Neuronal stem cell (in vitro differentiated cells): ENCODE measurements around the gene MYLK3.

Experiments
- DNase-seq: peaks from one replicate; pipeline ENCODE4 v3.0.0-alpha.2; 2013; ENCODE audit warnings: low spot score
- H2AFZ ChIP-seq: one replicate; pipeline ENCODE4 v1.6.1; 2013; ENCODE audit warnings: mild to moderate bottlenecking, low read length, inconsistent platforms
- H2AK5ac ChIP-seq: 2 replicates; pipeline ENCODE4 v1.6.1; 2013; ENCODE audit warnings: low read depth, mild to moderate bottlenecking, inconsistent platforms, low read length, moderate library complexity, mixed read lengths
- H2BK120ac ChIP-seq: 2 replicates; pipeline ENCODE4 v1.6.1; 2013; ENCODE audit warnings: low read depth, mild to moderate bottlenecking, inconsistent platforms, low read length, moderate library complexity, mixed read lengths
- H2BK12ac ChIP-seq: one replicate; pipeline ENCODE4 v1.6.1; 2013; ENCODE audit warnings: low read length, inconsistent platforms
- H2BK15ac ChIP-seq: 2 replicates; pipeline ENCODE4 v1.6.1; 2013; ENCODE audit warnings: mild to moderate bottlenecking, low read length, inconsistent platforms, mixed read lengths
- H2BK5ac ChIP-seq: one replicate; pipeline ENCODE4 v1.6.1; 2013; ENCODE audit warnings: inconsistent platforms, mild to moderate bottlenecking, low read length, moderate library complexity
- H3K14ac ChIP-seq: one replicate; pipeline ENCODE4 v1.6.1; 2013; ENCODE audit warnings: low read length, inconsistent platforms
- H3K18ac ChIP-seq: 2 replicates; pipeline ENCODE4 v1.6.1; 2013; ENCODE audit warnings: low read length, inconsistent platforms
- H3K23ac ChIP-seq: 2 replicates; pipeline ENCODE4 v1.6.1; 2013; ENCODE audit warnings: low read depth, mild to moderate bottlenecking, mixed read lengths, low read length, inconsistent platforms; ENCODE audit not compliant: poor library complexity
- H3K27ac ChIP-seq: replicated peaks from 3 replicates; pipeline ENCODE4 v1.5.1; 2013; ENCODE audit warnings: low read length, inconsistent platforms
- H3K27me3 ChIP-seq, 3 experiments: 2 replicates each; pipeline ENCODE4 v1.6.1; 2013; ENCODE audit warnings: low read length in 3 of 3, mild to moderate bottlenecking in 2 of 3, inconsistent platforms in 1 of 3, low read depth in 1 of 3, mixed read lengths in 1 of 3, moderate library complexity in 1 of 3; ENCODE audit not compliant: control insufficient read depth in 3 of 3, insufficient read depth in 3 of 3
- H3K36me3 ChIP-seq, 2 donors: replicated peaks in 1 of 2; 2 replicates each; pipeline ENCODE4 v1.6.1; 2013; ENCODE audit warnings: low read length in 2 of 2; ENCODE audit not compliant: control insufficient read depth in 2 of 2, insufficient read depth in 2 of 2
- H3K4ac ChIP-seq: 2 replicates; pipeline ENCODE4 v1.6.1; 2013; ENCODE audit warnings: inconsistent platforms, mild to moderate bottlenecking, low read length, moderate library complexity
- H3K4me1 ChIP-seq, 2 donors: 1 replicate in 1 of 2; 2 replicates in 1 of 2; pipeline ENCODE4 v1.6.1; 2013; ENCODE audit warnings: low read length in 2 of 2, low read depth in 1 of 2; ENCODE audit not compliant: control insufficient read depth in 2 of 2, insufficient read depth in 1 of 2
- H3K4me2 ChIP-seq: one replicate; pipeline ENCODE4 v1.6.1; 2013; ENCODE audit warnings: mild to moderate bottlenecking, low read length, inconsistent platforms; ENCODE audit not compliant: insufficient read depth, poor library complexity, severe bottlenecking
- H3K4me3 ChIP-seq, 2 donors: 2 replicates each; pipeline ENCODE4 v1.5.1; 2013; ENCODE audit warnings: low read length in 2 of 2, mild to moderate bottlenecking in 2 of 2, inconsistent platforms in 1 of 2, moderate library complexity in 1 of 2
- H3K79me1 ChIP-seq: one replicate; pipeline ENCODE4 v1.6.1; 2013; ENCODE audit warnings: low read depth, mild to moderate bottlenecking, inconsistent platforms, low read length, moderate library complexity
- H3K9ac ChIP-seq: one replicate; pipeline ENCODE4 v1.6.1; 2013; ENCODE audit warnings: mild to moderate bottlenecking, low read depth, low read length, inconsistent platforms; ENCODE audit not compliant: poor library complexity
- H3K9me3 ChIP-seq, 2 donors: replicated peaks in 1 of 2; 2 replicates each; pipeline versions ENCODE3 to v1.6.1; 2013; ENCODE audit warnings: low read length in 2 of 2, mild to moderate bottlenecking in 2 of 2, inconsistent platforms in 1 of 2, low read depth in 1 of 2, mixed read lengths in 1 of 2, moderate library complexity in 1 of 2; ENCODE audit not compliant: control insufficient read depth in 2 of 2, insufficient read depth in 1 of 2
- H4K8ac ChIP-seq: one replicate; pipeline ENCODE4 v1.6.1; 2013; ENCODE audit warnings: low read depth, mild to moderate bottlenecking, inconsistent platforms, low read length, moderate library complexity
- H4K91ac ChIP-seq: one replicate; pipeline ENCODE4 v1.6.1; 2013; ENCODE audit warnings: low read length, low read depth, mild to moderate bottlenecking, inconsistent platforms; ENCODE audit not compliant: poor library complexity
- WGBS, 2 donors: extraction: QIAGEN DNeasy Blood & Tissue Kit; methylation state at CpG; one replicate each; pipeline ENCODE4 v1.1.7; 2013; ENCODE audit warnings: missing lambda C conversion rate in 2 of 2, mixed read lengths in 1 of 2; ENCODE audit not compliant: insufficient read length in 2 of 2, insufficient replicate concordance in 1 of 2; ENCODE audit errors: extremely low coverage in 2 of 2; 5-methylcytosine and 5-hydroxymethylcytosine counted together

The MYLK3 gene

GRCh38 chr16:46733319-46733830 is 14.8 kb downstream of the MYLK3 start:
- Histone ChIP-seq H2BK12ac (no peak overlapping the region), H2AFZ (no peak overlapping the region), H2BK15ac (no peak overlapping the region), H3K4me2 (no peak overlapping the region), H2BK120ac (no peak overlapping the region), H4K8ac (no peak overlapping the region), H3K27me3 (peaks cover 0 to 10% (median 0%) of the 10 kb centered on the region in 3 experiments), H3K27ac (no peak overlapping the region), H3K4me1 (no peaks in the 10 kb centered on the region), H3K9me3 (no peaks in the 10 kb centered on the region), H3K4ac (no peak overlapping the region), H3K4me3 (no peak overlapping the region), H2AK5ac (no peak overlapping the region), H3K79me1 (no peaks in the 10 kb centered on the region), H2BK5ac (no peak overlapping the region), H4K91ac (no peak overlapping the region), H3K36me3 (no peaks in the 10 kb centered on the region), H3K23ac (no peak overlapping the region), H3K14ac (no peak overlapping the region), H3K18ac (no peak overlapping the region), H3K9ac (no peak overlapping the region)
- no peak for DNase-seq
- WGBS, 2 donors: no CpG with 5 or more reads among the region's 9 CpGs

- DNase-seq: no peak
- no CpG with 5 or more reads among the region's 4 CpGs for WGBS, 2 donors
- no peak overlapping the region for H2BK120ac ChIP-seq
Observed at GRCh38 chr16:46732561-46732960, 15.6 kb downstream of the MYLK3 start.

GRCh38 chr16:46731691-46732555 is 16.2 kb downstream of the MYLK3 start:
- no peak overlapping the region for H4K91ac ChIP-seq
- H2BK12ac ChIP-seq: no peak overlapping the region
- no peak overlapping the region for H3K9ac ChIP-seq
- no peak overlapping the region for H3K4me3 ChIP-seq
- peaks cover 0 to 2% of the 10 kb centered on the region in 2 donors for H3K4me1 ChIP-seq
- H3K18ac ChIP-seq: no peak overlapping the region
- no peak overlapping the region for H3K4ac ChIP-seq
- H3K36me3 ChIP-seq: no peaks in the 10 kb centered on the region
- no peak overlapping the region for H4K8ac ChIP-seq
- no peak overlapping the region for H3K27ac ChIP-seq
- no CpG with 5 or more reads among the region's 23 CpGs for WGBS, 2 donors
- peak overlapping the region; percentile 60 for H3K14ac ChIP-seq
- no peak overlapping the region for H2BK5ac ChIP-seq
- H2BK15ac ChIP-seq: no peak overlapping the region
- H3K23ac ChIP-seq: peak overlapping the region; percentile 5
- peaks cover 0 to 10% (median 0%) of the 10 kb centered on the region in 3 experiments for H3K27me3 ChIP-seq
- no peak overlapping the region for H2BK120ac ChIP-seq
- no peaks in the 10 kb centered on the region for H3K79me1 ChIP-seq
- DNase-seq: no peak
- H3K4me2 ChIP-seq: no peak overlapping the region
- H2AK5ac ChIP-seq: no peak overlapping the region
- no peak overlapping the region for H2AFZ ChIP-seq
- peaks cover 0 to 2% of the 10 kb centered on the region in 2 donors for H3K9me3 ChIP-seq

More at GRCh38 chr16:46732561-46732960, 15.6 kb downstream of the MYLK3 start:
- Histone ChIP-seq H2BK12ac (no peak overlapping the region), H3K4ac (no peak overlapping the region), H3K9ac (peak overlapping the region; percentile 30), H2AFZ (no peak overlapping the region), H3K27me3 (peaks cover 0 to 10% (median 0%) of the 10 kb centered on the region in 3 experiments), H3K27ac (no peak overlapping the region), H3K23ac (peak overlapping the region; percentile 5), H3K9me3 (no peaks in the 10 kb centered on the region), H3K4me2 (no peak overlapping the region), H3K4me1 (no peaks in the 10 kb centered on the region), H3K36me3 (no peaks in the 10 kb centered on the region), H3K14ac (no peak overlapping the region), H2BK5ac (no peak overlapping the region), H4K8ac (no peak overlapping the region), H2BK15ac (no peak overlapping the region), H3K4me3 (no peak overlapping the region), H3K18ac (no peak overlapping the region), H3K79me1 (no peaks in the 10 kb centered on the region), H4K91ac (no peak overlapping the region), H2AK5ac (no peak overlapping the region)
